WTC11 (cell line): Measurements from ENCODE around the gene NAPB. TPM values are rescaled to one million over a fixed set of nuclear protein-coding genes. Genes with fewer than 3 reads are reported as not detected.

Experiments used
- ATAC-seq: fragments of 200-7000 bp; cut with Tn5 transposase; 2 replicates; pipeline ENCODE4 v1.10.0; 2021; ENCODE audit warnings: mild to moderate bottlenecking, moderate library complexity
- CTCF ChIA-PET: fragments of 300-600 bp; sonication (Branson Sonifier 250); formaldehyde crosslinking; loops from one replicate; lab custom pipeline; 2021; ENCODE audit warnings: antibody characterized with exemption; lab: Charles Lee
- POLR2A ChIA-PET: fragments of 350-600 bp; sonication (Branson Sonifier 250); formaldehyde crosslinking; loops from one replicate; lab custom pipeline; 2021; ENCODE audit warnings: antibody characterized with exemption; lab: Charles Lee
- DNase-seq: peaks from one replicate; pipeline ENCODE4 v3.0.0; 2021; ENCODE audit warnings: low spot score
- H3K27ac Mint-ChIP-seq: 2 replicates; pipeline ENCODE4 v1.8.0; 2021; ENCODE audit warnings: mixed read lengths
- H3K27me3 Mint-ChIP-seq: 2 replicates; pipeline ENCODE4 v1.8.0; 2021; ENCODE audit warnings: low read depth, mild to moderate bottlenecking, moderate library complexity, mixed read lengths
- H3K36me3 Mint-ChIP-seq: 2 replicates; pipeline ENCODE4 v1.8.0; 2021; ENCODE audit warnings: mixed read lengths
- H3K4me1 Mint-ChIP-seq: 2 replicates; pipeline ENCODE4 v1.8.0; 2022; ENCODE audit warnings: mixed read lengths
- H3K4me3 Mint-ChIP-seq: 2 replicates; pipeline ENCODE4 v1.8.0; 2021; ENCODE audit warnings: mild to moderate bottlenecking, moderate library complexity, mixed read lengths
- H3K9me3 Mint-ChIP-seq: 2 replicates; pipeline ENCODE4 v1.8.0; 2021; ENCODE audit warnings: mixed read lengths
- AR ChIP-seq: fragments of 250-450 bp; sonication (Bioruptor Pico); IDR thresholded peaks from 2 replicates; pipeline ENCODE4 v1.9.0; 2021; ENCODE audit warnings: mild to moderate bottlenecking
- ATF1 ChIP-seq: sonication (generic); formaldehyde crosslinking; IDR thresholded peaks from 2 replicates; pipeline ENCODE4 v1.8.1; 2023; ENCODE audit warnings: mild to moderate bottlenecking, moderate library complexity, missing genetic modification reagents
- CDX4 ChIP-seq: fragments of 250-450 bp; sonication (Bioruptor Pico); IDR thresholded peaks from 2 replicates; pipeline ENCODE4 v1.9.0; 2021; ENCODE audit warnings: moderate library complexity, mild to moderate bottlenecking, inconsistent platforms, borderline replicate concordance
- EMX1 ChIP-seq: fragments of 250-450 bp; sonication (Bioruptor Pico); IDR thresholded peaks from 2 replicates; pipeline ENCODE4 v1.8.0; 2021; ENCODE audit warnings: mild to moderate bottlenecking
- ETV6 ChIP-seq: sonication (generic); formaldehyde crosslinking; IDR thresholded peaks from 2 replicates; pipeline ENCODE4 v1.8.1; 2022; ENCODE audit warnings: mild to moderate bottlenecking, missing genetic modification reagents
- FOXK1 ChIP-seq: sonication (generic); formaldehyde crosslinking; IDR thresholded peaks from 2 replicates; pipeline ENCODE4 v1.8.0; 2022; ENCODE audit warnings: mild to moderate bottlenecking, moderate library complexity, missing genetic modification reagents
- FOXP1 ChIP-seq: sonication (generic); formaldehyde crosslinking; IDR thresholded peaks from 2 replicates; pipeline ENCODE4 v1.8.0; 2022; ENCODE audit warnings: missing genetic modification reagents, mild to moderate bottlenecking, moderate library complexity, borderline replicate concordance
- FOXP4 ChIP-seq: sonication (generic); formaldehyde crosslinking; IDR thresholded peaks from 2 replicates; pipeline ENCODE4 v1.8.0; 2022; ENCODE audit warnings: mild to moderate bottlenecking, missing genetic modification reagents
- GABPB1 ChIP-seq: sonication (generic); formaldehyde crosslinking; IDR thresholded peaks from 2 replicates; pipeline ENCODE4 v1.8.1; 2023; ENCODE audit warnings: mild to moderate bottlenecking, missing genetic modification reagents
- IRF2 ChIP-seq: sonication (generic); formaldehyde crosslinking; IDR thresholded peaks from 2 replicates; pipeline ENCODE4 v1.8.0; 2022; ENCODE audit warnings: low read depth, missing genetic modification reagents, borderline replicate concordance
- JUN ChIP-seq: sonication (generic); formaldehyde crosslinking; IDR thresholded peaks from 2 replicates; pipeline ENCODE4 v1.8.0; 2023; ENCODE audit warnings: mild to moderate bottlenecking, missing genetic modification reagents
- NFATC4 ChIP-seq: fragments of 250-450 bp; sonication (Bioruptor Pico); IDR thresholded peaks from 2 replicates; pipeline ENCODE4 v1.9.0; 2021; ENCODE audit warnings: mild to moderate bottlenecking
- NFE2L1 ChIP-seq: sonication (generic); formaldehyde crosslinking; IDR thresholded peaks from 2 replicates; pipeline ENCODE4 v1.8.1; 2023; ENCODE audit warnings: missing genetic modification reagents
- NR2C2 ChIP-seq: sonication (generic); formaldehyde crosslinking; IDR thresholded peaks from 2 replicates; pipeline ENCODE4 v1.8.0; 2022; ENCODE audit warnings: mild to moderate bottlenecking, missing genetic modification reagents
- PRRX2 ChIP-seq: fragments of 250-450 bp; sonication (Bioruptor Pico); IDR thresholded peaks from 2 replicates; pipeline ENCODE4 v1.8.0; 2021; ENCODE audit warnings: mild to moderate bottlenecking
- SMAD4 ChIP-seq: sonication (generic); formaldehyde crosslinking; IDR thresholded peaks from 2 replicates; pipeline ENCODE4 v1.8.0; 2022; ENCODE audit warnings: mild to moderate bottlenecking, missing genetic modification reagents
- USF2 ChIP-seq: sonication (generic); formaldehyde crosslinking; IDR thresholded peaks from 2 replicates; pipeline ENCODE4 v1.8.1; 2023; ENCODE audit warnings: mild to moderate bottlenecking, missing genetic modification reagents, moderate library complexity
- ZBTB21 ChIP-seq: sonication (generic); formaldehyde crosslinking; IDR thresholded peaks from 2 replicates; pipeline ENCODE4 v1.8.1; 2023; ENCODE audit warnings: mild to moderate bottlenecking, missing genetic modification reagents, borderline replicate concordance
- ZBTB43 ChIP-seq: sonication (generic); formaldehyde crosslinking; IDR thresholded peaks from 2 replicates; pipeline ENCODE4 v1.8.1; 2023; ENCODE audit warnings: mild to moderate bottlenecking, missing genetic modification reagents
- ZNF232 ChIP-seq: sonication (generic); formaldehyde crosslinking; IDR thresholded peaks from 2 replicates; pipeline ENCODE4 v1.8.0; 2022; ENCODE audit warnings: mild to moderate bottlenecking, missing genetic modification reagents
- ZNF263 ChIP-seq: sonication (generic); formaldehyde crosslinking; IDR thresholded peaks from 2 replicates; pipeline ENCODE4 v1.8.1; 2022; ENCODE audit warnings: low read depth, mild to moderate bottlenecking, moderate library complexity, missing genetic modification reagents
- ZNF396 ChIP-seq: fragments of 250-450 bp; sonication (Bioruptor Pico); IDR thresholded peaks from 2 replicates; pipeline ENCODE4 v1.8.0; 2021; ENCODE audit warnings: mild to moderate bottlenecking, moderate library complexity, borderline replicate concordance
- ZNF423 ChIP-seq: fragments of 250-450 bp; sonication (Bioruptor Pico); IDR thresholded peaks from 2 replicates; pipeline ENCODE4 v2.1.2; 2022; ENCODE audit warnings: mild to moderate bottlenecking, moderate library complexity
- ZSCAN18 ChIP-seq: fragments of 250-450 bp; sonication (Bioruptor Pico); IDR thresholded peaks from 2 replicates; pipeline ENCODE4 v2.1.2; 2022; ENCODE audit warnings: mild to moderate bottlenecking, moderate library complexity
- total RNA-seq: library from RNA; stranded (reverse); gene quantifications from 3 replicates; pipeline ENCODE4 v1.2.3, GENCODE V29; 2021

Gene NAPB
- total RNA-seq, 1 experiment from 2014 or later = 12.9 TPM

- TF ChIP-seq CDX4 = no peak
- no peak for TF ChIP-seq NFATC4 (CRISPR knock-in tag)
- TF ChIP-seq ZNF396 (CRISPR knock-in tag) = no peak
- TF ChIP-seq NFE2L1 (CRISPR knock-in tag) = no peak
- TF ChIP-seq SMAD4 (CRISPR knock-in tag) = no peak
- TF ChIP-seq ZNF232 (CRISPR knock-in tag) = no peak
Measured at GRCh38 chr20:23339986-23340385, 81.3 kb downstream of the NAPB start (continued).

- no peak for TF ChIP-seq NR2C2
- TF ChIP-seq FOXP1 (CRISPR knock-in tag) = no peak
- TF ChIP-seq ATF1 (CRISPR knock-in tag) = no peak
- TF ChIP-seq ZBTB43 (CRISPR knock-in tag) = no peak
- no peak for TF ChIP-seq FOXP4
- no peak for TF ChIP-seq ZSCAN18
- no peak for TF ChIP-seq ZBTB21 (CRISPR knock-in tag)
- no peak for TF ChIP-seq JUN (CRISPR knock-in tag)
- TF ChIP-seq FOXK1 (CRISPR knock-in tag) = no peak
- no peak for TF ChIP-seq IRF2
- no peak for TF ChIP-seq ZNF396 (CRISPR knock-in tag)
- POLR2A ChIA-PET = no interaction called here
- H3K27me3 Mint-ChIP-seq = no peaks in the 10 kb centered on the region; the same call in 1 of the 2 replicates
- H3K4me3 Mint-ChIP-seq = no peak overlapping the region
- no peaks in the 10 kb centered on the region for H3K36me3 Mint-ChIP-seq
- H3K27ac Mint-ChIP-seq = no peak overlapping the region
- H3K9me3 Mint-ChIP-seq = no peaks in the 10 kb centered on the region
- ATAC-seq (no peak), DNase-seq (no peak)
- CTCF ChIA-PET = interaction anchor here (0.7 to 1.6 kb wide), 4 partner anchors 11 to 102 kb away, joined by 3 to 4 read pairs (median 3); no protein-coding TSS in a partner anchor
- H3K4me1 Mint-ChIP-seq = peaks cover 13% of the 10 kb centered on the region
Measured at GRCh38 chr20:23337312-23337711, 84.0 kb downstream of the NAPB start.

GRCh38 chr20:23336476-23336875, 84.8 kb downstream of the NAPB start:
- no peak overlapping the region for H3K27ac Mint-ChIP-seq

More at GRCh38 chr20:23336476-23336875, 84.8 kb downstream of the NAPB start:
- Mint-ChIP-seq H3K36me3 (no peaks in the 10 kb centered on the region), H3K9me3 (no peaks in the 10 kb centered on the region), H3K27me3 (no peaks in the 10 kb centered on the region), H3K4me3 (no peak overlapping the region), H3K4me1 (peaks cover 13% of the 10 kb centered on the region)
- TF ChIP-seq USF2 (CRISPR knock-in tag) (no peak), ZBTB21 (CRISPR knock-in tag) (no peak), ZNF423 (CRISPR knock-in tag) (no peak), FOXP1 (CRISPR knock-in tag) (no peak), AR (no peak), ZNF232 (CRISPR knock-in tag) (no peak), ETV6 (CRISPR knock-in tag) (no peak), ZNF263 (no peak), EMX1 (CRISPR knock-in tag) (no peak), PRRX2 (no peak), CDX4 (no peak), GABPB1 (CRISPR knock-in tag) (no peak)
- ChIA-PET POLR2A (no interaction called here), CTCF (interaction anchor here (0.7 to 1.6 kb wide), 3 partner anchors 10 to 285 kb away, joined by 3 read pairs; no protein-coding TSS in a partner anchor)
- DNase-seq (no peak), ATAC-seq (no peak)
